H1 (cell line): ENCODE measurements around the gene TMEM92. TPM values are rescaled to one million over a fixed set of nuclear protein-coding genes. Genes with fewer than 3 reads are reported as not detected.

Source experiments
- CTCF ChIA-PET: fragments of 300-600 bp; sonication (Branson Sonifier 250); formaldehyde crosslinking; loops from one replicate; lab custom pipeline; 2021; ENCODE audit not compliant: partially characterized antibody; lab: Charles Lee
- POLR2A ChIA-PET: fragments of 300-600 bp; sonication (Branson Sonifier 250); formaldehyde crosslinking; loops from one replicate; lab custom pipeline; 2021; ENCODE audit warnings: inconsistent platforms; ENCODE audit not compliant: partially characterized antibody; lab: Charles Lee
- DNase-seq, 2 experiments: peaks; one replicate each; pipeline versions ENCODE4 v3.0.0 to v3.0.0-alpha.2; 2010 to 2022; ENCODE audit warnings: low spot score in 2 of 2, low read depth in 1 of 2, mixed read lengths in 1 of 2
- FAIRE-seq: peaks from 2 replicates; lab custom pipeline; 2011; peaks lifted over from hg19 to GRCh38; lab: Jason Lieb, UNC
- H2AFZ ChIP-seq: 2 replicates; pipeline ENCODE4 v1.8.1; 2012; ENCODE audit warnings: low read length, inconsistent platforms
- H2AK5ac ChIP-seq: 2 replicates; pipeline ENCODE4 v1.6.1; 2013; ENCODE audit warnings: low read depth, low read length
- H2BK120ac ChIP-seq: replicated peaks from 2 replicates; pipeline ENCODE3; 2013; ENCODE audit warnings: low read depth, low read length, inconsistent platforms
- H2BK12ac ChIP-seq: 2 replicates; pipeline ENCODE4 v1.6.1; 2013; ENCODE audit warnings: low read depth, low read length
- H2BK15ac ChIP-seq: 2 replicates; pipeline ENCODE4 v1.6.1; 2013; ENCODE audit warnings: low read length
- H2BK20ac ChIP-seq: 2 replicates; pipeline ENCODE4 v1.6.1; 2013; ENCODE audit warnings: low read length
- H2BK5ac ChIP-seq: 2 replicates; pipeline ENCODE4 v1.6.1; 2013; ENCODE audit warnings: low read depth, low read length
- H3K14ac ChIP-seq: 2 replicates; pipeline ENCODE4 v1.6.1; 2013; ENCODE audit warnings: inconsistent platforms; ENCODE audit not compliant: insufficient read length
- H3K18ac ChIP-seq: 2 replicates; pipeline ENCODE4 v1.6.1; 2013; ENCODE audit warnings: low read length; ENCODE audit errors: extremely low read depth
- H3K23ac ChIP-seq: 2 replicates; pipeline ENCODE4 v1.6.1; 2013; ENCODE audit warnings: inconsistent platforms; ENCODE audit not compliant: insufficient read length
- H3K23me2 ChIP-seq: 2 replicates; pipeline ENCODE4 v1.6.1; 2013; ENCODE audit warnings: low read depth, low read length
- H3K27ac ChIP-seq: 2 replicates; pipeline ENCODE4 v1.6.1; 2011; ENCODE audit warnings: low read depth, low read length, inconsistent platforms
- H3K27me3 ChIP-seq, 4 experiments: replicated peaks in 1 of 4; 1 replicate in 1 of 4; 2 replicates in 3 of 4; pipeline versions ENCODE4 v1.6.1 to v1.8.1; 2011 to 2013; ENCODE audit warnings: low read length in 3 of 4, mild to moderate bottlenecking in 3 of 4, inconsistent platforms in 2 of 4, mixed read lengths in 2 of 4, moderate library complexity in 1 of 4; ENCODE audit not compliant: control insufficient read depth in 3 of 4, insufficient read depth in 3 of 4; ENCODE audit errors: extremely low read depth in 1 of 4
- H3K36me3 ChIP-seq, 4 experiments: 2 replicates each; pipeline versions ENCODE4 v1.6.1 to v1.8.1; 2011 to 2013; ENCODE audit warnings: mild to moderate bottlenecking in 4 of 4, low read length in 3 of 4, moderate library complexity in 2 of 4, control low read depth in 1 of 4, inconsistent platforms in 1 of 4; ENCODE audit not compliant: insufficient read depth in 4 of 4, control insufficient read depth in 2 of 4
- H3K4ac ChIP-seq: replicated peaks from 2 replicates; pipeline ENCODE3; 2013; ENCODE audit warnings: low read length, low read depth, mixed read lengths, inconsistent platforms; ENCODE audit not compliant: insufficient read length
- H3K4me1 ChIP-seq, 4 experiments: replicated peaks in 1 of 4; 1 replicate in 1 of 4; 2 replicates in 3 of 4; pipeline versions ENCODE4 v1.6.1 to v1.8.1; 2011 to 2013; ENCODE audit warnings: low read length in 3 of 4, inconsistent platforms in 2 of 4, mixed read lengths in 1 of 4; ENCODE audit not compliant: insufficient read depth in 4 of 4, control insufficient read depth in 3 of 4
- H3K4me2 ChIP-seq, 2 experiments: 2 replicates each; pipeline versions ENCODE4 v1.6.1 to v1.8.1; 2011 to 2013; ENCODE audit warnings: low read depth in 2 of 2, low read length in 2 of 2, control low read depth in 1 of 2, inconsistent platforms in 1 of 2, mild to moderate bottlenecking in 1 of 2; ENCODE audit not compliant: insufficient read depth in 1 of 2
- H3K4me3 ChIP-seq, 4 experiments: fragments of 200-600, 300-600 bp in 1 of 4; sonication (generic), shearing (Covaris generic), sonication (Bioruptor Twin) in 1 of 4; 2 replicates each; pipeline versions ENCODE4 v1.5.1 to v1.8.1; 2011 to 2016; ENCODE audit warnings: low read length in 4 of 4, low read depth in 3 of 4, control low read depth in 2 of 4, inconsistent platforms in 2 of 4, mild to moderate bottlenecking in 2 of 4, mixed read lengths in 1 of 4, moderate library complexity in 1 of 4; ENCODE audit not compliant: insufficient read depth in 2 of 4; ENCODE audit errors: extremely low read depth in 1 of 4
- H3K56ac ChIP-seq: replicated peaks from 2 replicates; pipeline ENCODE3; 2013; ENCODE audit warnings: low read depth, mild to moderate bottlenecking, mixed read lengths, low read length, inconsistent platforms; ENCODE audit not compliant: insufficient read length
- H3K79me1 ChIP-seq: 2 replicates; pipeline ENCODE4 v1.6.1; 2013; ENCODE audit warnings: low read depth, low read length, control low read depth
- H3K79me2 ChIP-seq, 2 experiments: 2 replicates each; pipeline versions ENCODE4 v1.6.1 to v1.8.1; 2012 to 2013; ENCODE audit warnings: low read length in 2 of 2, mild to moderate bottlenecking in 2 of 2, inconsistent platforms in 1 of 2; ENCODE audit not compliant: insufficient read depth in 2 of 2, control insufficient read depth in 1 of 2
- H3K9ac ChIP-seq, 4 experiments: replicated peaks in 1 of 4; 1 replicate in 1 of 4; 2 replicates in 3 of 4; pipeline versions ENCODE4 v1.6.1 to v1.8.1; 2011 to 2013; ENCODE audit warnings: low read depth in 3 of 4, low read length in 3 of 4, control low read depth in 2 of 4, mild to moderate bottlenecking in 2 of 4, moderate library complexity in 2 of 4, inconsistent platforms in 1 of 4; ENCODE audit errors: extremely low read depth in 1 of 4
- H3K9me3 ChIP-seq, 2 experiments: 2 replicates each; pipeline versions ENCODE4 v1.6.1 to v1.8.1; 2012 to 2013; ENCODE audit warnings: mild to moderate bottlenecking in 2 of 2, moderate library complexity in 2 of 2, control low read depth in 1 of 2, inconsistent platforms in 1 of 2, low read depth in 1 of 2, low read length in 1 of 2, mixed read lengths in 1 of 2; ENCODE audit not compliant: insufficient read depth in 2 of 2
- H4K20me1 ChIP-seq, 2 experiments: replicated peaks in 1 of 2; 2 replicates each; pipeline versions ENCODE3 to v1.8.1; 2011 to 2013; ENCODE audit warnings: inconsistent platforms in 2 of 2, low read length in 2 of 2, mild to moderate bottlenecking in 1 of 2; ENCODE audit not compliant: insufficient read depth in 2 of 2, control insufficient read depth in 1 of 2
- H4K5ac ChIP-seq: 2 replicates; pipeline ENCODE4 v1.6.1; 2013; ENCODE audit warnings: low read length, low read depth, mixed read lengths, inconsistent platforms; ENCODE audit not compliant: insufficient read length
- H4K8ac ChIP-seq: 2 replicates; pipeline ENCODE4 v1.8.0; 2013; ENCODE audit warnings: mild to moderate bottlenecking, moderate library complexity, low read length, inconsistent platforms; ENCODE audit not compliant: insufficient read depth; ENCODE audit errors: extremely low read depth
- H4K91ac ChIP-seq: replicated peaks from 2 replicates; pipeline ENCODE3; 2013; ENCODE audit warnings: low read length, mixed read lengths, inconsistent platforms; ENCODE audit not compliant: insufficient read length
- CBX5 ChIP-seq: fragments of 300-800, 300-1000 bp; sonication (generic); IDR thresholded peaks from 2 replicates; pipeline ENCODE4 v1.7.1; 2016; ENCODE audit warnings: antibody characterized with exemption, low read length, low read depth
- MAFK ChIP-seq: IDR thresholded peaks from 2 replicates; pipeline ENCODE4 v1.6.1; 2012; ENCODE audit warnings: low read depth, mild to moderate bottlenecking, improper control_type of control experiment, low read length
- POLR2AphosphoS5 ChIP-seq: IDR thresholded peaks from 2 replicates; pipeline ENCODE4 v1.6.1; 2011; ENCODE audit warnings: low read depth, low read length
- RFX5 ChIP-seq: IDR thresholded peaks from 2 replicates; pipeline ENCODE4 v1.6.1; 2011; ENCODE audit warnings: low read depth, low read length, improper control_type of control experiment, borderline replicate concordance
- SIRT6 ChIP-seq: IDR thresholded peaks from one replicate; pipeline ENCODE4 v1.7.1; 2012; ENCODE audit warnings: low read length, inconsistent platforms
- WGBS, 2 experiments: shearing (Covaris generic) in 1 of 2; methylation state at CpG; one replicate each; pipeline versions ENCODE4 v1.1.6 to v1.1.7; 2013 to 2015; ENCODE audit warnings: low lambda C conversion rate in 2 of 2, mixed read lengths in 2 of 2, inconsistent platforms in 1 of 2, low coverage in 1 of 2, missing lambda C conversion rate in 1 of 2; ENCODE audit not compliant: insufficient replicate concordance in 2 of 2, insufficient coverage in 1 of 2, insufficient read length in 1 of 2; ENCODE audit errors: extremely low coverage in 1 of 2, missing lambda C conversion rate in 1 of 2; 5-methylcytosine and 5-hydroxymethylcytosine counted together
- polyA plus RNA-seq, 7 experiments: library from polyadenylated mRNA; depleted of rRNA in 3 of 7; stranded (reverse) in 5 of 7; unstranded in 2 of 7; fragments of >200 nt in 5 of 7; fragments of 200-250 nt in 2 of 7; gene quantifications; 1 replicate in 5 of 7; 2 replicates in 1 of 7; 4 replicates in 1 of 7; pipeline versions ENCODE4 v1.2.1 to v1.2.3, GENCODE V29; 2011 to 2013; ENCODE audit warnings: missing spikeins in 2 of 7, mixed read lengths in 2 of 7
- total RNA-seq: library from RNA; stranded (reverse); fragmentation: NEBNext Ultra II Directional; extraction: Animal tissue kit (Norgen Biotek cat#: 25700); gene quantifications from 2 replicates; pipeline ENCODE4 v1.2.1, GENCODE V29; 2021

The TMEM92 gene
- total and polyA plus RNA-seq, 2 of the 8 experiments (the other 6 are each of a cell fraction or from before 2014, with no cell fraction given) = 11.9 to 24.8 TPM

DNA sequence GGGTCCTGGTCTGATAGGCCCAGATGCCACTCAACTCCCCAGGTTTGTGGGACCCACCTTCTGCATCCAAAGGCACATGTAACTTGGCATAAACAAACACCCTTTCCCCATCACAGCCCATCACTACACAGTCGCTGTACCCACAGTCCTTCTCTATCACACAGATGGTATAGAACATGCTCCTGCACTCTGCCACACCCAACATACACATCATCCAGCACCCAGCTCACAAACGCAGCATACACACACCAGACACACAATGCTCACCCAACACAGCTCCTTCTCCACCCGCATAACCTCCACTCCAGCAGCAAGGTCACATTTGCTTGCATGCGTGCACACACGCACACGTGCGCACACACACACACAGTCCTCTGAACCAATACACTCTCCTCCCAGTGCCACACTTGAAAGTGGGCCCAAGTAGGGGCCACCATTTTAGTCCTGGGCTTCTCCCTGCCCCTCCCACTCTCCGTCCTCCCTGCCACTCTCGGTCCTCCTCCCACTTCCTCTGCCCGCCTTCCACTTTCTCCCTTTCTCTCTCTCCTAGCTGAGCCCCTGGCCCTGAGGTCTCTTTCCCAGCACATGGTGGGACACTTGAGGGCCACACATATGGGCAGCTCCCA is 8.5 kb upstream of the TMEM92 start:
- no peak overlapping the region for H4K8ac ChIP-seq
- H3K79me2 ChIP-seq = no peaks in the 10 kb centered on the region
- peaks cover 5% of the 10 kb centered on the region; the same call in 1 of the 2 replicates for H3K23me2 ChIP-seq
- no peak for DNase-seq
- no peak overlapping the region for H3K23ac ChIP-seq
- peak overlapping the region; percentile 71; the same call in 1 of the 2 replicates for H2BK5ac ChIP-seq
- H3K79me1 ChIP-seq = 0 out of 2 replicates have a peak, but pooled peaks cover 3% of the 10 kb centered on the region
- no peaks in the 10 kb centered on the region; a peak in 3 of 7 replicates for H3K27me3 ChIP-seq
- H3K56ac ChIP-seq = no peak overlapping the region
- H2BK12ac ChIP-seq = peak overlapping the region; percentile 77; the same call in 1 of the 2 replicates
- H3K18ac ChIP-seq = peak overlapping the region; percentile 3
- H3K14ac ChIP-seq = no peak overlapping the region
- CTCF ChIA-PET = interaction anchor here (0.7 to 41.5 kb wide), 11 partner anchors 8 to 165 kb away, joined by 3 to 1349 read pairs (median 4); partner anchors contain the start of genes COL1A1 and TMEM92
- POLR2A ChIA-PET = interaction anchor here (0.8 to 1.5 kb wide), 7 partner anchors 13 to 114 kb away, joined by 3 to 4 read pairs (median 3); no protein-coding TSS in a partner anchor
- no peaks in the 10 kb centered on the region for H3K9me3 ChIP-seq
- no peak overlapping the region for H2BK120ac ChIP-seq
- no peak overlapping the region for H3K9ac ChIP-seq
- H3K4ac ChIP-seq = peak overlapping the region; percentile 12
- H3K27ac ChIP-seq = no peak overlapping the region
- peak overlapping the region; percentile 98 for H2AK5ac ChIP-seq
- H3K4me2 ChIP-seq = no peak overlapping the region
- 86% methylated on average over 10 of the region's 10 CpGs; no CpG with 5 or more reads in 1 of the 2 experiments for WGBS, 2 experiments
- H2BK20ac ChIP-seq = peak overlapping the region; percentile 96
- peak overlapping the region; percentile 98 for H2BK15ac ChIP-seq
- TF ChIP-seq POLR2AphosphoS5 = no peak
- TF ChIP-seq RFX5 = no peak
- TF ChIP-seq CBX5 = no peak
- TF ChIP-seq MAFK = no peak
- no peak for TF ChIP-seq SIRT6
- H4K5ac ChIP-seq = no peak overlapping the region
- no peaks in the 10 kb centered on the region for H3K36me3 ChIP-seq
- peak overlapping the region; percentile 85 for H4K91ac ChIP-seq
- peaks cover 2 to 30% (median 20%) of the 10 kb centered on the region in 4 experiments for H3K4me1 ChIP-seq
- no peaks in the 10 kb centered on the region for H4K20me1 ChIP-seq
- no peak overlapping the region for H2AFZ ChIP-seq
- no peak overlapping the region for H3K4me3 ChIP-seq
- no peak for FAIRE-seq
